ENCODE measurements around the gene SEPTIN1. TPM values are rescaled to one million over a fixed set of nuclear protein-coding genes. Genes with fewer than 3 reads are reported as not detected.

The SEPTIN1 gene
- total RNA-seq, 1 donor from 2014 or later: 2.9 TPM

Other genes starting within 250 kb of the SEPTIN1 start
- gene CORO1A, start 199.0 kb downstream of the SEPTIN1 start, total RNA-seq (ENCODE audit: unreplicated experiment): 75.2 TPM
- gene BOLA2B, start 188.9 kb downstream of the SEPTIN1 start, total RNA-seq (ENCODE audit: unreplicated experiment): 74.6 TPM
- 16.6 TPM for gene SLX1A, start 188.7 kb downstream of the SEPTIN1 start, total RNA-seq (ENCODE audit: unreplicated experiment)
- 15.8 TPM for gene SULT1A3, start 183.3 kb downstream of the SEPTIN1 start, total RNA-seq (ENCODE audit: unreplicated experiment)
- 27.5 TPM for gene NPIPB13, start 134.1 kb downstream of the SEPTIN1 start, total RNA-seq (ENCODE audit: unreplicated experiment)
- 77.8 TPM for gene CD2BP2, start 27.3 kb downstream of the SEPTIN1 start, total RNA-seq (ENCODE audit: unreplicated experiment)
- 85.2 TPM for gene TBC1D10B, start 12.1 kb downstream of the SEPTIN1 start, total RNA-seq (ENCODE audit: unreplicated experiment)
- gene MYL11, start 7.8 kb downstream of the SEPTIN1 start, total RNA-seq (ENCODE audit: unreplicated experiment): not detected
- 74.7 TPM for gene ZNF48, start 12.9 kb upstream of the SEPTIN1 start, total RNA-seq (ENCODE audit: unreplicated experiment)
- gene ZNF771, start 25.0 kb upstream of the SEPTIN1 start, total RNA-seq (ENCODE audit: unreplicated experiment): 7.8 TPM
- gene DCTPP1, start 47.5 kb upstream of the SEPTIN1 start, total RNA-seq (ENCODE audit: unreplicated experiment): 37.6 TPM
- 43.2 TPM for gene SEPHS2, start 63.3 kb upstream of the SEPTIN1 start, total RNA-seq (ENCODE audit: unreplicated experiment)
- gene ITGAL, start 90.2 kb upstream of the SEPTIN1 start, total RNA-seq (ENCODE audit: unreplicated experiment): not detected
- 45.6 TPM for gene ZNF768, start 144.0 kb upstream of the SEPTIN1 start, total RNA-seq (ENCODE audit: unreplicated experiment)
- 15.1 TPM for gene ZNF747, start 152.3 kb upstream of the SEPTIN1 start, total RNA-seq (ENCODE audit: unreplicated experiment)
- gene ZNF764, start 175.8 kb upstream of the SEPTIN1 start, total RNA-seq (ENCODE audit: unreplicated experiment): 39.0 TPM
- gene ZNF688, start 189.2 kb upstream of the SEPTIN1 start, total RNA-seq (ENCODE audit: unreplicated experiment): 18.7 TPM
- gene ZNF785, start 203.1 kb upstream of the SEPTIN1 start, total RNA-seq (ENCODE audit: unreplicated experiment): 58.4 TPM
- gene ZNF689, start 227.8 kb upstream of the SEPTIN1 start, total RNA-seq (ENCODE audit: unreplicated experiment): 14.6 TPM

All from glutamatergic neuron (in vitro differentiated cells).